A549 (cell line): ENCODE measurements around the gene HCLS1. TPM values are rescaled to one million over a fixed set of nuclear protein-coding genes. Genes with fewer than 3 reads are reported as not detected.

ENCODE experiments used
- ATAC-seq, 2 experiments: fragments of 200-7000 bp in 1 of 2; fragments of >200 bp in 1 of 2; cut with Nextera tagmentation in 1 of 2; cut with Tn5 transposase in 1 of 2; 3 replicates each; pipeline versions ENCODE4 v1.8.0 to v1.9.1; 2018 to 2020; ENCODE audit warnings: mild to moderate bottlenecking in 1 of 2, moderate library complexity in 1 of 2
- CTCF ChIA-PET: fragments of 300-600 bp; sonication (Branson Sonifier 250); formaldehyde crosslinking; extraction: SDS; loops from one replicate; lab custom pipeline; 2021; ENCODE audit warnings: antibody characterized with exemption, inconsistent platforms; lab: Yijun Ruan, JAX
- POLR2A ChIA-PET: fragments of 350-600 bp; formaldehyde crosslinking; extraction: SDS; loops from one replicate; lab custom pipeline; 2021; ENCODE audit warnings: antibody characterized with exemption, inconsistent platforms; lab: Yijun Ruan, JAX
- DNase-seq, 2 experiments: peaks; one replicate each; pipeline versions ENCODE4 v3.0.0 to v3.0.0-alpha.2; 2011 to 2016; ENCODE audit warnings: low read depth in 1 of 2, low spot score in 1 of 2
- FAIRE-seq: peaks from 2 replicates; lab custom pipeline; 2011; peaks lifted over from hg19 to GRCh38; lab: Jason Lieb, UNC
- H3K27ac ChIP-seq, 2 experiments: fragments of >200 bp; sonication (Bioruptor Twin); formaldehyde crosslinking; 3 replicates each; pipeline ENCODE4 v1.5.1; 2016 to 2017
- H3K4me1 ChIP-seq: fragments of >200 bp; sonication (Bioruptor Twin); formaldehyde crosslinking; 3 replicates; pipeline ENCODE4 v1.6.1; 2016
- H3K4me2 ChIP-seq: fragments of >200 bp; sonication (Bioruptor Twin); formaldehyde crosslinking; 3 replicates; pipeline ENCODE4 v1.6.1; 2016
- H3K4me3 ChIP-seq: fragments of >200 bp; sonication (Bioruptor Twin); formaldehyde crosslinking; 3 replicates; pipeline ENCODE4 v1.5.1; 2016
- H3K9me3 ChIP-seq: fragments of >200 bp; sonication (Bioruptor Twin); formaldehyde crosslinking; 3 replicates; pipeline ENCODE4 v1.6.1; 2016
- ATOH8 ChIP-seq: fragments of 250-450 bp; sonication (Bioruptor Pico); IDR thresholded peaks from 2 replicates; pipeline ENCODE4 v1.5.0; 2020; ENCODE audit warnings: low read depth, mild to moderate bottlenecking, moderate library complexity
- CBX2 ChIP-seq: fragments of 200-600 bp; sonication (generic); IDR thresholded peaks from 2 replicates; pipeline ENCODE4 v1.6.1; 2016; ENCODE audit warnings: low read depth, mild to moderate bottlenecking, borderline replicate concordance
- CEBPB ChIP-seq, 2 experiments: fragments of >200 bp in 1 of 2; sonication (Bioruptor Twin) in 1 of 2; formaldehyde crosslinking in 1 of 2; IDR thresholded peaks; 2 replicates each; pipeline ENCODE4 v1.6.1; 2012 to 2016
- CHD4 ChIP-seq: fragments of 200-600 bp; sonication (generic); IDR thresholded peaks from 2 replicates; pipeline ENCODE4 v1.6.1; 2016; ENCODE audit warnings: antibody characterized with exemption, mild to moderate bottlenecking, borderline replicate concordance
- CTCF ChIP-seq: fragments of >200 bp; sonication (Bioruptor Twin); formaldehyde crosslinking; IDR thresholded peaks from 3 replicates; pipeline ENCODE4 v1.5.1; 2016
- ELK1 ChIP-seq: fragments of 150-350 bp; IDR thresholded peaks from 2 replicates; pipeline ENCODE4 v1.6.1; 2014; ENCODE audit warnings: low read depth, mild to moderate bottlenecking, low read length
- EP300 ChIP-seq, 2 experiments: fragments of >200 bp; sonication (Bioruptor Twin); formaldehyde crosslinking; IDR thresholded peaks; 2 replicates in 1 of 2; 3 replicates in 1 of 2; pipeline ENCODE4 v1.6.1; 2016 to 2017
- ESRRA ChIP-seq: fragments of 150-350 bp; IDR thresholded peaks from 2 replicates; pipeline ENCODE4 v1.6.1; 2014; ENCODE audit warnings: mild to moderate bottlenecking, low read length, borderline replicate concordance
- FOSB ChIP-seq: fragments of 250-450 bp; sonication (Bioruptor Pico); IDR thresholded peaks from 2 replicates; pipeline ENCODE4 v1.5.0; 2020; ENCODE audit warnings: mild to moderate bottlenecking, moderate library complexity
- FOSL2 ChIP-seq, 2 experiments: fragments of 450-650 bp in 1 of 2; fragments of >200 bp in 1 of 2; sonication (Bioruptor Twin) in 1 of 2; formaldehyde crosslinking; IDR thresholded peaks; 2 replicates each; pipeline versions ENCODE4 v1.5.0 to v1.6.1; 2016 to 2020; ENCODE audit warnings: mild to moderate bottlenecking in 1 of 2, moderate library complexity in 1 of 2
- HDAC2 ChIP-seq: fragments of 200-600 bp; sonication (generic); IDR thresholded peaks from 2 replicates; pipeline ENCODE4 v1.6.1; 2016
- HES2 ChIP-seq: fragments of >200 bp; sonication (Bioruptor Twin); formaldehyde crosslinking; IDR thresholded peaks from 2 replicates; pipeline ENCODE4 v1.6.1; 2016
- HEYL ChIP-seq: fragments of 250-450 bp; sonication (Bioruptor Pico); IDR thresholded peaks from 2 replicates; pipeline ENCODE4 v1.8.0; 2021; ENCODE audit warnings: mild to moderate bottlenecking, moderate library complexity
- JUNB ChIP-seq: fragments of >200 bp; sonication (Bioruptor Twin); formaldehyde crosslinking; IDR thresholded peaks from 2 replicates; pipeline ENCODE4 v1.6.1; 2016
- KDM1A ChIP-seq: fragments of 200-600 bp; sonication (generic); IDR thresholded peaks from 2 replicates; pipeline ENCODE4 v1.6.1; 2016; ENCODE audit warnings: low read depth, mild to moderate bottlenecking
- MAX ChIP-seq: IDR thresholded peaks from 2 replicates; pipeline ENCODE4 v1.6.1; 2012
- MAZ ChIP-seq: fragments of 150-350 bp; IDR thresholded peaks from 2 replicates; pipeline ENCODE4 v1.6.1; 2014; ENCODE audit warnings: antibody characterized with exemption, low read depth, low read length, borderline replicate concordance
- NR3C1 ChIP-seq: fragments of >200 bp; sonication (Bioruptor Twin); formaldehyde crosslinking; IDR thresholded peaks from 3 replicates; pipeline ENCODE4 v1.6.1; 2017
- PHF8 ChIP-seq: fragments of 200-600 bp; sonication (generic); IDR thresholded peaks from 2 replicates; pipeline ENCODE4 v1.6.1; 2016; ENCODE audit warnings: low read depth, mild to moderate bottlenecking, antibody characterized with exemption, moderate library complexity, borderline replicate concordance
- POLR2A ChIP-seq: IDR thresholded peaks from 2 replicates; pipeline ENCODE4 v1.6.1; 2012; ENCODE audit warnings: mild to moderate bottlenecking, low read length
- RNF2 ChIP-seq: fragments of 200-600 bp; sonication (generic); IDR thresholded peaks from 2 replicates; pipeline ENCODE4 v1.6.1; 2016; ENCODE audit warnings: low read depth, mild to moderate bottlenecking, antibody characterized with exemption, moderate library complexity, borderline replicate concordance
- SMC3 ChIP-seq: fragments of >200 bp; sonication (Bioruptor Twin); formaldehyde crosslinking; IDR thresholded peaks from 3 replicates; pipeline ENCODE4 v1.6.1; 2018; ENCODE audit warnings: inconsistent platforms
- ZFP36 ChIP-seq: fragments of 450-650 bp; IDR thresholded peaks from 2 replicates; pipeline ENCODE4 v1.6.1; 2014; ENCODE audit warnings: borderline replicate concordance; ENCODE audit not compliant: partially characterized antibody
- WGBS: methylation state at CpG from one replicate; pipeline ENCODE4 v1.1.6; 2017; ENCODE audit errors: missing lambda C conversion rate; 5-methylcytosine and 5-hydroxymethylcytosine counted together
- polyA plus RNA-seq, 4 experiments: library from polyadenylated mRNA; depleted of rRNA in 3 of 4; stranded (reverse); fragments of >200 nt; fragmentation: RNase III in 1 of 4; extraction: RNeasy Plus Mini Kit Qiagen cat#74134 plus additional on column Dnase treatment in 1 of 4; gene quantifications; 2 replicates in 3 of 4; 3 replicates in 1 of 4; pipeline ENCODE4 v1.2.3, GENCODE V29; 2011 to 2017

Gene HCLS1
- polyA plus RNA-seq, 2 of the 4 experiments (the other 2 are of a cell fraction), result 0.12 to 0.14 TPM

GRCh38 chr3:121649645-121650044 lies 11.1 kb downstream of the HCLS1 start:
- FAIRE-seq (no peak), DNase-seq (no peak), ATAC-seq (no peak)
- H3K27ac ChIP-seq, result no peak overlapping the region
- no peak overlapping the region for H3K4me2 ChIP-seq
- no peak overlapping the region for H3K4me3 ChIP-seq
- no peaks in the 10 kb centered on the region for H3K9me3 ChIP-seq
- peaks cover 6% of the 10 kb centered on the region; the same call in 1 of the 3 replicates for H3K4me1 ChIP-seq
- POLR2A ChIA-PET, result no interaction called here
- TF ChIP-seq HEYL (no peak), KDM1A (no peak), EP300 (IDR thresholded peaks at IDR 0.05) (no peak), HES2 (no peak), JUNB (0 out of 2 replicates have a peak, but pooled peaks have one; percentile 13), FOSL2 (IDR thresholded peaks at IDR 0.05) (no peak), FOSL2 (CRISPR knock-in tag; IDR thresholded peaks at IDR 0.05) (peak; percentile 82)
- CTCF ChIA-PET, result no interaction called here

- Histone ChIP-seq H3K4me2 (no peak overlapping the region), H3K27ac (no peak overlapping the region), H3K4me3 (no peak overlapping the region), H3K9me3 (no peaks in the 10 kb centered on the region)
- CTCF ChIA-PET, result interaction anchor here (1.1 kb wide), 1 partner anchor 705 kb away, joined by 4 read pairs; no protein-coding TSS in a partner anchor
- ATAC-seq, result no peak
- FAIRE-seq, result no peak
- 86% methylated on average over 6 of the region's 6 CpGs for WGBS
- no peak for DNase-seq
- TF ChIP-seq CTCF, result no peak
- no peak for TF ChIP-seq ATOH8 (CRISPR knock-in tag)
- TF ChIP-seq ESRRA, result no peak
- TF ChIP-seq, all 56 proteins: peak for 0
- POLR2A ChIA-PET, result no interaction called here
- peaks cover 6% of the 10 kb centered on the region; the same call in 1 of the 3 replicates for H3K4me1 ChIP-seq
Observed at GRCh38 chr3:121648219-121648958, 12.3 kb downstream of the HCLS1 start.

GRCh38 chr3:121645054-121645453 lies 15.6 kb downstream of the HCLS1 start:
- 93% methylated on average over 5 of the region's 5 CpGs for WGBS
- POLR2A ChIA-PET, result no interaction called here

More at GRCh38 chr3:121645054-121645453, 15.6 kb downstream of the HCLS1 start:
- TF ChIP-seq CBX2 (no peak), ELK1 (no peak), CHD4 (no peak), RNF2 (no peak), POLR2A (no peak), FOSB (CRISPR knock-in tag) (no peak), SMC3 (no peak), CTCF (no peak), HDAC2 (no peak), PHF8 (no peak), ZFP36 (no peak), HEYL (no peak), CEBPB (IDR thresholded peaks at IDR 0.05) (no peak), NR3C1 (no peak), MAX (no peak), MAZ (no peak)
- TF ChIP-seq, all 56 proteins: peak for 0
- FAIRE-seq (no peak), DNase-seq (no peak), ATAC-seq (peak; percentile 24 to 42; a peak in 2 of 6 replicates)
- CTCF ChIA-PET, result no interaction called here
- Histone ChIP-seq H3K4me2 (no peak overlapping the region), H3K4me3 (no peak overlapping the region), H3K27ac (no peak overlapping the region), H3K9me3 (no peaks in the 10 kb centered on the region), H3K4me1 (no peaks in the 10 kb centered on the region)
